Nephron (organoid): ENCODE results near the gene SF3B3.
A peak's percentile ranks its signal among the peaks of the same experiment; 100 is the strongest.

Source experiments
- H3K27ac Mint-ChIP-seq, 3 experiments: 2 replicates each; pipeline ENCODE4 v1.8.0; 2020; ENCODE audit warnings: mixed read lengths in 3 of 3, mild to moderate bottlenecking in 2 of 3, moderate library complexity in 1 of 3
- H3K27me3 Mint-ChIP-seq: 2 replicates; pipeline ENCODE4 v1.8.0; 2021; ENCODE audit warnings: low read depth, mild to moderate bottlenecking, moderate library complexity, mixed read lengths
- H3K36me3 Mint-ChIP-seq: 2 replicates; pipeline ENCODE4 v1.8.0; 2020; ENCODE audit warnings: low read depth, mixed read lengths
- H3K4me1 Mint-ChIP-seq: 2 replicates; pipeline ENCODE4 v1.8.0; 2020; ENCODE audit warnings: mixed read lengths
- H3K4me3 Mint-ChIP-seq, 3 experiments: 2 replicates each; pipeline ENCODE4 v1.8.0; 2020; ENCODE audit warnings: mild to moderate bottlenecking in 3 of 3, mixed read lengths in 3 of 3, moderate library complexity in 2 of 3
- H3K9me3 Mint-ChIP-seq: 2 replicates; pipeline ENCODE4 v1.8.0; 2020; ENCODE audit warnings: mixed read lengths
- CTCF ChIP-seq, 3 experiments: fragments of 200-600 bp; sonication (generic); IDR thresholded peaks; one replicate each; pipeline ENCODE4 v1.5.0; 2021; ENCODE audit warnings: antibody characterized with exemption in 3 of 3; ENCODE audit not compliant: unreplicated experiment in 3 of 3

Gene SF3B3

GRCh38 chr16:70570967-70571570 lies 47.5 kb downstream of the SF3B3 start:
- Mint-ChIP-seq H3K36me3 (peaks cover 76% of the 10 kb centered on the region), H3K4me1 (peaks cover 31% of the 10 kb centered on the region), H3K4me3 (peak overlapping the region in 1 of 3 experiments; percentile 6), H3K27ac (peak overlapping the region; percentile 14 to 93 (median 69)), H3K9me3 (no peaks in the 10 kb centered on the region), H3K27me3 (no peaks in the 10 kb centered on the region)
- TF ChIP-seq CTCF (IDR thresholded peaks at IDR 0.05; ENCODE audit: unreplicated experiment in 3 of 3) = no peak

- peaks cover 36% of the 10 kb centered on the region for H3K4me1 Mint-ChIP-seq
- H3K27me3 Mint-ChIP-seq = no peaks in the 10 kb centered on the region
- H3K4me3 Mint-ChIP-seq = no peak overlapping the region
- H3K27ac Mint-ChIP-seq = peak overlapping the region; percentile 93 to 97 (median 93)
- H3K36me3 Mint-ChIP-seq = peaks cover 70% of the 10 kb centered on the region
- H3K9me3 Mint-ChIP-seq = no peaks in the 10 kb centered on the region
- no peak for TF ChIP-seq CTCF (IDR thresholded peaks at IDR 0.05; ENCODE audit: unreplicated experiment in 3 of 3)
These were observed 48.0 kb downstream of the SF3B3 start for GRCh38 chr16:70571623-70572022.

GRCh38 chr16:70572050-70572925 lies 48.7 kb downstream of the SF3B3 start:
- no peaks in the 10 kb centered on the region for H3K9me3 Mint-ChIP-seq
- no peak for TF ChIP-seq CTCF (IDR thresholded peaks at IDR 0.05; ENCODE audit: unreplicated experiment in 3 of 3)
- no peak overlapping the region for H3K4me3 Mint-ChIP-seq
- no peaks in the 10 kb centered on the region for H3K27me3 Mint-ChIP-seq
- H3K27ac Mint-ChIP-seq = peak overlapping the region; percentile 93 to 97 (median 93)
- peaks cover 64% of the 10 kb centered on the region for H3K36me3 Mint-ChIP-seq
- peaks cover 36% of the 10 kb centered on the region for H3K4me1 Mint-ChIP-seq

GRCh38 chr16:70572926-70573270 lies 49.3 kb downstream of the SF3B3 start:
- TF ChIP-seq CTCF (IDR thresholded peaks at IDR 0.05; ENCODE audit: unreplicated experiment in 3 of 3) = no peak
- Mint-ChIP-seq H3K27me3 (no peaks in the 10 kb centered on the region), H3K36me3 (peaks cover 60% of the 10 kb centered on the region), H3K4me3 (no peak overlapping the region), H3K4me1 (peaks cover 36% of the 10 kb centered on the region), H3K9me3 (no peaks in the 10 kb centered on the region), H3K27ac (peak overlapping the region; percentile 93 to 97 (median 93))

- Mint-ChIP-seq H3K4me3 (peak overlapping the region in 2 of 3 experiments; percentile 26 to 31), H3K27ac (peak overlapping the region; percentile 93 to 97 (median 93)), H3K36me3 (peaks cover 53% of the 10 kb centered on the region), H3K27me3 (no peaks in the 10 kb centered on the region), H3K9me3 (no peaks in the 10 kb centered on the region), H3K4me1 (peaks cover 36% of the 10 kb centered on the region)
- TF ChIP-seq CTCF (IDR thresholded peaks at IDR 0.05; ENCODE audit: unreplicated experiment in 3 of 3) = no peak
These were observed 50.0 kb downstream of the SF3B3 start for GRCh38 chr16:70573451-70574121.
